ENCODE data around the gene CAPN9. TPM values are rescaled to one million over a fixed set of nuclear protein-coding genes. Genes with fewer than 3 reads are reported as not detected.

The CAPN9 gene
- polyA plus RNA-seq, 1 donor (not counting 4 experiments of a cell fraction or from before 2014, with no cell fraction given) = not detected

- dilution Hi-C loops (cut with MboI; ENCODE audit: extremely low pct_ligation_motif_present, low sequenced_read_pairs) = no loop called here
- no peak for FAIRE-seq
- H3K4me2 ChIP-seq (ENCODE audit: control insufficient read depth, extremely low read depth, insufficient read depth, low read depth, low read length) = no peak overlapping the region
- no peak overlapping the region for H3K9ac ChIP-seq (ENCODE audit: control insufficient read depth, extremely low read depth, insufficient read depth, low read length)
- H3K9me1 ChIP-seq (ENCODE audit: control insufficient read depth, extremely low read depth, insufficient read depth, low read length) = no peaks in the 10 kb centered on the region
- no peak overlapping the region for H3K27ac ChIP-seq (ENCODE audit: control insufficient read depth, insufficient read depth, low read length)
- no peaks in the 10 kb centered on the region for H3K27me3 ChIP-seq (ENCODE audit: control insufficient read depth, extremely low read depth, insufficient read depth, low read length)
- TF ChIP-seq EZH2 (IDR thresholded peaks at IDR 0.05; ENCODE audit: low read length) (no peak), CTCF (optimal IDR thresholded peaks at IDR 0.05 in 1 of 3, IDR thresholded peaks at IDR 0.05 in 1 of 3, conservative IDR thresholded peaks at IDR 0.05 in 1 of 3; ENCODE audit: extremely low read depth in 1 of 3, insufficient read depth in 2 of 3, low read length in 3 of 3) (no peak)
- H2AFZ ChIP-seq (ENCODE audit: control insufficient read depth, low read length) = no peak overlapping the region
- H3K9me3 ChIP-seq (ENCODE audit: control insufficient read depth, low read depth, low read length) = no peaks in the 10 kb centered on the region
- H4K20me1 ChIP-seq (ENCODE audit: control insufficient read depth, extremely low read depth, insufficient read depth, low read length) = no peaks in the 10 kb centered on the region
- no peaks in the 10 kb centered on the region for H3K79me2 ChIP-seq (ENCODE audit: control insufficient read depth, insufficient read depth, low read length)
- peaks cover 5% of the 10 kb centered on the region for H3K4me1 ChIP-seq (ENCODE audit: control insufficient read depth, extremely low read depth, insufficient read depth, low read length)
- DNase-seq (ENCODE audit: low read depth, low spot score) = no peak
- no peaks in the 10 kb centered on the region for H3K36me3 ChIP-seq (ENCODE audit: control insufficient read depth in 2 of 2, extremely low read depth in 1 of 2, insufficient read depth in 2 of 2, low read length in 2 of 2)
- H3K4me3 ChIP-seq (ENCODE audit: control insufficient read depth in 2 of 3, extremely low read depth in 1 of 3, insufficient read depth in 2 of 3, low read depth in 1 of 3, low read length in 3 of 3) = no peak overlapping the region
Measured at GRCh38 chr1:230850547-230850946, 103.4 kb downstream of the CAPN9 start.

GRCh38 chr1:230851291-230851691 is 104.1 kb downstream of the CAPN9 start:
- Histone ChIP-seq H3K27me3 (ENCODE audit: control insufficient read depth, extremely low read depth, insufficient read depth, low read length) (no peaks in the 10 kb centered on the region), H3K9me3 (ENCODE audit: control insufficient read depth, low read depth, low read length) (no peaks in the 10 kb centered on the region), H3K4me1 (ENCODE audit: control insufficient read depth, extremely low read depth, insufficient read depth, low read length) (peaks cover 5% of the 10 kb centered on the region), H3K36me3 (ENCODE audit: control insufficient read depth in 2 of 2, extremely low read depth in 1 of 2, insufficient read depth in 2 of 2, low read length in 2 of 2) (no peaks in the 10 kb centered on the region), H4K20me1 (ENCODE audit: control insufficient read depth, extremely low read depth, insufficient read depth, low read length) (no peaks in the 10 kb centered on the region), H3K79me2 (ENCODE audit: control insufficient read depth, insufficient read depth, low read length) (no peaks in the 10 kb centered on the region), H3K9me1 (ENCODE audit: control insufficient read depth, extremely low read depth, insufficient read depth, low read length) (no peaks in the 10 kb centered on the region), H2AFZ (ENCODE audit: control insufficient read depth, low read length) (no peak overlapping the region), H3K4me2 (ENCODE audit: control insufficient read depth, extremely low read depth, insufficient read depth, low read depth, low read length) (no peak overlapping the region), H3K4me3 (ENCODE audit: control insufficient read depth in 2 of 3, extremely low read depth in 1 of 3, insufficient read depth in 2 of 3, low read depth in 1 of 3, low read length in 3 of 3) (no peak overlapping the region), H3K27ac (ENCODE audit: control insufficient read depth, insufficient read depth, low read length) (no peak overlapping the region), H3K9ac (ENCODE audit: control insufficient read depth, extremely low read depth, insufficient read depth, low read length) (no peak overlapping the region)
- DNase-seq (ENCODE audit: low read depth, low spot score) = no peak
- FAIRE-seq = no peak
- TF ChIP-seq EZH2 (IDR thresholded peaks at IDR 0.05; ENCODE audit: low read length) (no peak), CTCF (optimal IDR thresholded peaks at IDR 0.05 in 1 of 3, IDR thresholded peaks at IDR 0.05 in 1 of 3, conservative IDR thresholded peaks at IDR 0.05 in 1 of 3; ENCODE audit: extremely low read depth in 1 of 3, insufficient read depth in 2 of 3, low read length in 3 of 3) (no peak)
- dilution Hi-C loops (cut with MboI; ENCODE audit: extremely low pct_ligation_motif_present, low sequenced_read_pairs) = no loop called here

Small RNA genes within 50 kb of the gene (small RNA-seq; reads per million reads assigned to genes)
- 0 reads per million in 3 experiments for gene RNA5SP79 (ENCODE audit: insufficient read length in 3 of 3, low read depth in 3 of 3, low replicate concordance in 1 of 3)

Other genes starting within 250 kb of the CAPN9 start
- gene COG2, start 104.9 kb upstream of the CAPN9 start, polyA plus RNA-seq = 14.3 to 19.3 TPM (median 18.6 TPM) in 3 replicates
- gene AGT, start 33.3 kb upstream of the CAPN9 start, polyA plus RNA-seq = not detected in 3 replicates
- gene C1orf198, start 121.1 kb downstream of the CAPN9 start, polyA plus RNA-seq = 6.8 to 9.6 TPM (median 8.1 TPM) in 3 replicates
- gene TTC13, start 231.5 kb downstream of the CAPN9 start, polyA plus RNA-seq = 4.0 to 8.3 TPM (median 6.7 TPM) in 3 replicates
- 20.7 to 38.1 TPM (median 30.7 TPM) in 3 replicates for gene ARV1, start 231.7 kb downstream of the CAPN9 start, polyA plus RNA-seq